B cell (primary cell): ENCODE measurements around the gene HCFC1.

Source experiments
- EZH2 ChIP-seq: IDR thresholded peaks from 2 replicates; pipeline ENCODE4 v1.6.1; 2012; ENCODE audit warnings: borderline replicate concordance, low read depth, mild to moderate bottlenecking, moderate library complexity, low read length; ENCODE audit not compliant: insufficient read depth, poor library complexity, severe bottlenecking
- TF ChIP-seq, protein P1 (sequence below): fragments of 200-600 bp; IDR thresholded peaks from one replicate; pipeline ENCODE4 v1.8.0; 2022; ENCODE audit warnings: antibody characterized with exemption, mild to moderate bottlenecking

DNA sequence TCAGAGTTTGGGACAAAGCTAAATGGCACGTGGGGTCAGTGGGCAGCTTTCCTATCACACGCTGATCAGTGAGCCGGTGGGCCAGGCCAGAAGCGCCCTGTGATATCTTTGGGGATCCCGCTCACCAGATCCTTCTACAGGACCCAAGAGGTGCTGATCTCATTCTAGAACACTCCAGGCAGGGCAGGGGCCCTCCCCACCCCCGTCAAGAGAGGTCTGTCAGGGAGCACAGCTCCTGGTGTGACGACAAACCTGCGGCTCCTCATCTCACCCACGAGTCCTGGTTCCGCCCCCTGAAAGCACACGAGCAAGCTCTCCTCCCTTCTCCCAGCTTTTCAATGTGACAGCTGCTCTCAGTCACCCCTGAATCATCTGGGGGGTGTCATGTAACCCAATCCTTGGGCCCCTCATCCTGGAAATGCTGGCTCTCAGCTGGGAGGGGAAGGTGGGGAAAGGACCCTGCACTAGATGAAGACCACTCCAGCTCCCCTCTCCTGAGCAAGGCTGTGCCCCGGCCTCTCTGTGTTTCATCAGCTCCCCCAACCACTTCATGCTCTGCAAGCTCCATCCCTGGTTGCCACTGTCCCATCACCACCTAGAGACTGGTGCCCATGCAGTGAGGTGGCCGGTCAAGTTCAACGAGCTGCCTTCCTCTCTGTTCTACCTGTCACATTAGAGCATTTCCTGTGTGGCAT, 4.6 kb downstream of the HCFC1 start:
- TF ChIP-seq, protein P1, sequence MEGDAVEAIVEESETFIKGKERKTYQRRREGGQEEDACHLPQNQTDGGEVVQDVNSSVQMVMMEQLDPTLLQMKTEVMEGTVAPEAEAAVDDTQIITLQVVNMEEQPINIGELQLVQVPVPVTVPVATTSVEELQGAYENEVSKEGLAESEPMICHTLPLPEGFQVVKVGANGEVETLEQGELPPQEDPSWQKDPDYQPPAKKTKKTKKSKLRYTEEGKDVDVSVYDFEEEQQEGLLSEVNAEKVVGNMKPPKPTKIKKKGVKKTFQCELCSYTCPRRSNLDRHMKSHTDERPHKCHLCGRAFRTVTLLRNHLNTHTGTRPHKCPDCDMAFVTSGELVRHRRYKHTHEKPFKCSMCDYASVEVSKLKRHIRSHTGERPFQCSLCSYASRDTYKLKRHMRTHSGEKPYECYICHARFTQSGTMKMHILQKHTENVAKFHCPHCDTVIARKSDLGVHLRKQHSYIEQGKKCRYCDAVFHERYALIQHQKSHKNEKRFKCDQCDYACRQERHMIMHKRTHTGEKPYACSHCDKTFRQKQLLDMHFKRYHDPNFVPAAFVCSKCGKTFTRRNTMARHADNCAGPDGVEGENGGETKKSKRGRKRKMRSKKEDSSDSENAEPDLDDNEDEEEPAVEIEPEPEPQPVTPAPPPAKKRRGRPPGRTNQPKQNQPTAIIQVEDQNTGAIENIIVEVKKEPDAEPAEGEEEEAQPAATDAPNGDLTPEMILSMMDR, result no peak
- no peak for TF ChIP-seq EZH2
